GM10248 (cell line): ENCODE results near the gene S100A2.

Source experiments
- CTCF ChIA-PET: fragments of 300-600 bp; sonication (Branson Sonifier 250); formaldehyde crosslinking; extraction: SDS; loops from one replicate; lab custom pipeline; 2021; ENCODE audit warnings: antibody characterized with exemption; lab: Yijun Ruan, JAX
- POLR2A ChIA-PET: fragments of 350-650 bp; sonication (Branson Sonifier 250); formaldehyde crosslinking; extraction: SDS; loops from one replicate; lab custom pipeline; 2020; ENCODE audit warnings: antibody characterized with exemption; lab: Yijun Ruan, JAX
- DNase-seq: peaks from one replicate; pipeline ENCODE4 v3.0.0; 2012; ENCODE audit errors: extremely low spot score
- CTCF ChIP-seq: IDR thresholded peaks from 2 replicates; pipeline ENCODE4 v1.5.1; 2012; ENCODE audit warnings: mild to moderate bottlenecking, low read depth; ENCODE audit errors: extremely low read depth, missing control alignments, control extremely low read depth

Gene S100A2

GRCh38 chr1:153549741-153550397 is 15.8 kb downstream of the S100A2 start:
- no peak for DNase-seq
- ChIA-PET POLR2A (interaction anchor here (0.6 kb wide), 1 partner anchor 16 kb away, joined by 6 read pairs; the partner anchor contains the start of gene S100A2), CTCF (interaction anchor here (0.9 to 7.5 kb wide), 7 partner anchors 12 to 198 kb away, joined by 3 to 51 read pairs (median 6); partner anchors contain the start of gene S100A6)
- TF ChIP-seq CTCF: no peak

GRCh38 chr1:153548722-153549688 is 16.6 kb downstream of the S100A2 start, which contains the start of gene S100A3:
Gene S100A3 (minus strand): TSS chr1:153549258. CDS start chr1:153548485, 773 bp downstream.
- CTCF ChIA-PET: interaction anchor here (1.1 to 7.5 kb wide), 4 partner anchors 10 to 197 kb away, joined by 3 to 51 read pairs (median 14); partner anchors contain the start of gene S100A6
- no peak for DNase-seq

GRCh38 chr1:153547560-153548551 is 17.8 kb downstream of the S100A2 start:
- CTCF ChIA-PET: interaction anchor here (1.0 to 7.5 kb wide), 8 partner anchors 9 to 56 kb away, joined by 3 to 51 read pairs (median 4); partner anchors contain the start of gene S100A6
- POLR2A ChIA-PET: no interaction called here
- no peak for TF ChIP-seq CTCF
- no peak for DNase-seq

More at GRCh38 chr1:153548722-153549688, 16.6 kb downstream of the S100A2 start, which contains the start of gene S100A3:
- POLR2A ChIA-PET: no interaction called here
- TF ChIP-seq CTCF: no peak

GRCh38 chr1:153546796-153547559 is 18.7 kb downstream of the S100A2 start:
- TF ChIP-seq CTCF: no peak
- DNase-seq: no peak
- ChIA-PET POLR2A (no interaction called here), CTCF (interaction anchor here (1.2 to 5.0 kb wide), 4 partner anchors 13 to 36 kb away, joined by 3 to 37 read pairs (median 10); partner anchors contain the start of gene S100A6)

GRCh38 chr1:153546371-153546770 is 19.3 kb downstream of the S100A2 start:
- no peak for DNase-seq
- ChIA-PET CTCF (interaction anchor here (0.7 to 5.0 kb wide), 4 partner anchors 13 to 26 kb away, joined by 3 to 37 read pairs (median 10); partner anchors contain the start of gene S100A6), POLR2A (no interaction called here)
- TF ChIP-seq CTCF: no peak
